A673 (cell line): Measurements from ENCODE around the gene RRP1.

Source experiments
- EZH2 ChIP-seq: fragments of 200-600 bp; sonication (generic); IDR thresholded peaks from 2 replicates; pipeline ENCODE4 v1.6.1; 2017; ENCODE audit warnings: borderline replicate concordance, low read depth, mild to moderate bottlenecking, mixed read lengths, antibody characterized with exemption, low read length; ENCODE audit not compliant: poor library complexity, severe bottlenecking
- TF ChIP-seq, protein P1 (sequence below): fragments of 300-800, 200-600 bp; sonication (generic); conservative IDR thresholded peaks from 2 replicates; pipeline ENCODE4 v1.5.1; 2017; ENCODE audit warnings: low read depth, mild to moderate bottlenecking, antibody characterized with exemption, low read length, moderate library complexity, mixed read lengths

DNA sequence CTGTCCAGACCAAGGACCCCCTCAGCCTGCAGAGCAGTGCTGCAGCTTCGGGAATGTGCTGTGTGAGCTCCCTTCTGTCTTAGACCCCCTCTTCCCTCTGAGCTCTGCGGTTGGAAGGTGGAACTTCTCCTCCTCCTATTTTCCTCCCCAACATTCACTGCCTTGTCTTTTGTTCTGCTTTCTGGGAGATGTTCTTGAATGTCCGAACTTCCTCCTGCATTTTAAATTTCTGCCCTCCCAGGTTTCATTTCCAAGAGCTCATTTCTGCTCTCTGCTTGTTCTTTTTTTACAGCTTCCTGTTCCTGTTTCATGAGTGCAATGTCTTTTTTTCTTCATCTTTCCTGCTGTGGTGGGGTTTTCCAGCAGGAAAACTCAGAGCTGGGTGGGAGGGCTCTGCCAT is 29.3 kb downstream of the RRP1 start:
- TF ChIP-seq, protein P1, sequence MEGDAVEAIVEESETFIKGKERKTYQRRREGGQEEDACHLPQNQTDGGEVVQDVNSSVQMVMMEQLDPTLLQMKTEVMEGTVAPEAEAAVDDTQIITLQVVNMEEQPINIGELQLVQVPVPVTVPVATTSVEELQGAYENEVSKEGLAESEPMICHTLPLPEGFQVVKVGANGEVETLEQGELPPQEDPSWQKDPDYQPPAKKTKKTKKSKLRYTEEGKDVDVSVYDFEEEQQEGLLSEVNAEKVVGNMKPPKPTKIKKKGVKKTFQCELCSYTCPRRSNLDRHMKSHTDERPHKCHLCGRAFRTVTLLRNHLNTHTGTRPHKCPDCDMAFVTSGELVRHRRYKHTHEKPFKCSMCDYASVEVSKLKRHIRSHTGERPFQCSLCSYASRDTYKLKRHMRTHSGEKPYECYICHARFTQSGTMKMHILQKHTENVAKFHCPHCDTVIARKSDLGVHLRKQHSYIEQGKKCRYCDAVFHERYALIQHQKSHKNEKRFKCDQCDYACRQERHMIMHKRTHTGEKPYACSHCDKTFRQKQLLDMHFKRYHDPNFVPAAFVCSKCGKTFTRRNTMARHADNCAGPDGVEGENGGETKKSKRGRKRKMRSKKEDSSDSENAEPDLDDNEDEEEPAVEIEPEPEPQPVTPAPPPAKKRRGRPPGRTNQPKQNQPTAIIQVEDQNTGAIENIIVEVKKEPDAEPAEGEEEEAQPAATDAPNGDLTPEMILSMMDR, result no peak
- no peak for TF ChIP-seq EZH2
